ENCODE measurements around the gene PNKD. TPM values are rescaled to one million over a fixed set of nuclear protein-coding genes. Genes with fewer than 3 reads are reported as not detected.

PNKD gene
- total RNA-seq, 1 experiment from 2014 or later, result 49.8 TPM

DNA sequence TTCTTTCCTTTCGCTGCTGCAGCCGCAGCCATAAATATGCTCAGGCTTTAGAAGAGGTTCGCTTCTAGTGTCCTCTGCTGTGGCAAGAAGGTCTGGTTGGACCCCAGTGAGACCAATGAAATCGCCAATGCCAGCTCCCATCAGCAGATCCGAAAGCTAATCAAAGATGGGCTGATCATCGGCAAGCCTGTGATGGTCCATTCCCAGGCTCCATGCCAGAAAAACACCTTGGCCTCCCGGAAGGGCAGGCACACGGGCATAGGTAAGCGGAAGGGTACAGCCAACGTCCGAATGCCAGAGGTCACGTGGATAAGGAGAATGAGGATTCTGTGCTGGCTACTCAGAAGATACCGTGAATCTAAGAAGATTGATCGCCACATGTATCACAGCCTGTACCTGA is 83.7 kb downstream of the PNKD start (continued):
- TF ChIP-seq, protein P1, sequence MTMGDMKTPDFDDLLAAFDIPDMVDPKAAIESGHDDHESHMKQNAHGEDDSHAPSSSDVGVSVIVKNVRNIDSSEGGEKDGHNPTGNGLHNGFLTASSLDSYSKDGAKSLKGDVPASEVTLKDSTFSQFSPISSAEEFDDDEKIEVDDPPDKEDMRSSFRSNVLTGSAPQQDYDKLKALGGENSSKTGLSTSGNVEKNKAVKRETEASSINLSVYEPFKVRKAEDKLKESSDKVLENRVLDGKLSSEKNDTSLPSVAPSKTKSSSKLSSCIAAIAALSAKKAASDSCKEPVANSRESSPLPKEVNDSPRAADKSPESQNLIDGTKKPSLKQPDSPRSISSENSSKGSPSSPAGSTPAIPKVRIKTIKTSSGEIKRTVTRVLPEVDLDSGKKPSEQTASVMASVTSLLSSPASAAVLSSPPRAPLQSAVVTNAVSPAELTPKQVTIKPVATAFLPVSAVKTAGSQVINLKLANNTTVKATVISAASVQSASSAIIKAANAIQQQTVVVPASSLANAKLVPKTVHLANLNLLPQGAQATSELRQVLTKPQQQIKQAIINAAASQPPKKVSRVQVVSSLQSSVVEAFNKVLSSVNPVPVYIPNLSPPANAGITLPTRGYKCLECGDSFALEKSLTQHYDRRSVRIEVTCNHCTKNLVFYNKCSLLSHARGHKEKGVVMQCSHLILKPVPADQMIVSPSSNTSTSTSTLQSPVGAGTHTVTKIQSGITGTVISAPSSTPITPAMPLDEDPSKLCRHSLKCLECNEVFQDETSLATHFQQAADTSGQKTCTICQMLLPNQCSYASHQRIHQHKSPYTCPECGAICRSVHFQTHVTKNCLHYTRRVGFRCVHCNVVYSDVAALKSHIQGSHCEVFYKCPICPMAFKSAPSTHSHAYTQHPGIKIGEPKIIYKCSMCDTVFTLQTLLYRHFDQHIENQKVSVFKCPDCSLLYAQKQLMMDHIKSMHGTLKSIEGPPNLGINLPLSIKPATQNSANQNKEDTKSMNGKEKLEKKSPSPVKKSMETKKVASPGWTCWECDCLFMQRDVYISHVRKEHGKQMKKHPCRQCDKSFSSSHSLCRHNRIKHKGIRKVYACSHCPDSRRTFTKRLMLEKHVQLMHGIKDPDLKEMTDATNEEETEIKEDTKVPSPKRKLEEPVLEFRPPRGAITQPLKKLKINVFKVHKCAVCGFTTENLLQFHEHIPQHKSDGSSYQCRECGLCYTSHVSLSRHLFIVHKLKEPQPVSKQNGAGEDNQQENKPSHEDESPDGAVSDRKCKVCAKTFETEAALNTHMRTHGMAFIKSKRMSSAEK (CRISPR knock-in tag; IDR thresholded peaks at IDR 0.05; ENCODE audit: borderline replicate concordance), result no peak
- TF ChIP-seq GTF2I (CRISPR knock-in tag; conservative IDR thresholded peaks at IDR 0.05), result no peak

DNA sequence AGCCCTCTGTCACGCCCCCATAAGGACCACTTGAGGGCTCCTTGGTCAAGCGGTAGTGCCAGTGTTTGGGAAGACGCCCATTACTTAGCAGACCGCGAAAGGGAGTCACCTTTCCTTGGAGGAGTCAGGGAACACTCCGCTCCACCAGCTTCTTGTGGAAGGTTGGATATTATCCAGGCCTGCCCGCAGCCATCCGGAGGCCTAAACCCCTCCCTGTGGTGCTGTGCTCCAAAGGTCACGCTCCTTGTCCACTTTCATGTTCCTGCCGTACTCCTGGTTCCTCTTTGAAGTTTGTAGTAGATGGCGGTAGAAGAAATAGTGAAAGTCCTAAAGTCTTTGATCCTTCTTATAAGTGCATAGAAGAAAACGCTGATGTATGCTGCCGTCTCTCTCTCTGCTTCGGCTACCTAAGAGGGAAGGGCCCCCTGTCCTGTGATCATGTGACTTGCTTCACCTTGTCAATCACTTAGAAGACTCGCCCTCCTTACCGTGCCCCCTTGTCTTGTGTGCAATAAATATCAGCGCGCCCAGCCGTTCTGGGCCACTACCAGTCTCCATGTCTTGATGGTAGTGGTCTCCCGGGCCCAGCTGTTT is 84.6 kb downstream of the PNKD start:
- Mint-ChIP-seq H3K4me1 (peaks cover 16% of the 10 kb centered on the region), H3K27ac (no peak overlapping the region), H3K4me3 (no peak overlapping the region), H3K27me3 (ENCODE audit: low read depth) (no peaks in the 10 kb centered on the region), H3K36me3 (peaks cover 14% of the 10 kb centered on the region), H3K9me3 (peaks cover 15% of the 10 kb centered on the region)
- POLR2A ChIA-PET, result no interaction called here
- CTCF ChIA-PET, result interaction anchor here (2.9 kb wide), 1 partner anchor 53 kb away, joined by 22 read pairs; no protein-coding TSS in a partner anchor
- DNase-seq (ENCODE audit: low spot score), result no peak
- no peak for ATAC-seq
- TF ChIP-seq JAZF1 (CRISPR knock-in tag; IDR thresholded peaks at IDR 0.05), result no peak
- TF ChIP-seq, protein P2, sequence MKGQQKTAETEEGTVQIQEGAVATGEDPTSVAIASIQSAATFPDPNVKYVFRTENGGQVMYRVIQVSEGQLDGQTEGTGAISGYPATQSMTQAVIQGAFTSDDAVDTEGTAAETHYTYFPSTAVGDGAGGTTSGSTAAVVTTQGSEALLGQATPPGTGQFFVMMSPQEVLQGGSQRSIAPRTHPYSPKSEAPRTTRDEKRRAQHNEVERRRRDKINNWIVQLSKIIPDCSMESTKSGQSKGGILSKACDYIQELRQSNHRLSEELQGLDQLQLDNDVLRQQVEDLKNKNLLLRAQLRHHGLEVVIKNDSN (CRISPR knock-in tag; IDR thresholded peaks at IDR 0.05), result 0 out of 2 replicates have a peak, but pooled peaks have one; percentile 20
- TF ChIP-seq, protein P3, sequence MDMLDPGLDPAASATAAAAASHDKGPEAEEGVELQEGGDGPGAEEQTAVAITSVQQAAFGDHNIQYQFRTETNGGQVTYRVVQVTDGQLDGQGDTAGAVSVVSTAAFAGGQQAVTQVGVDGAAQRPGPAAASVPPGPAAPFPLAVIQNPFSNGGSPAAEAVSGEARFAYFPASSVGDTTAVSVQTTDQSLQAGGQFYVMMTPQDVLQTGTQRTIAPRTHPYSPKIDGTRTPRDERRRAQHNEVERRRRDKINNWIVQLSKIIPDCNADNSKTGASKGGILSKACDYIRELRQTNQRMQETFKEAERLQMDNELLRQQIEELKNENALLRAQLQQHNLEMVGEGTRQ (CRISPR knock-in tag; IDR thresholded peaks at IDR 0.05), result peak; percentile 53

DNA sequence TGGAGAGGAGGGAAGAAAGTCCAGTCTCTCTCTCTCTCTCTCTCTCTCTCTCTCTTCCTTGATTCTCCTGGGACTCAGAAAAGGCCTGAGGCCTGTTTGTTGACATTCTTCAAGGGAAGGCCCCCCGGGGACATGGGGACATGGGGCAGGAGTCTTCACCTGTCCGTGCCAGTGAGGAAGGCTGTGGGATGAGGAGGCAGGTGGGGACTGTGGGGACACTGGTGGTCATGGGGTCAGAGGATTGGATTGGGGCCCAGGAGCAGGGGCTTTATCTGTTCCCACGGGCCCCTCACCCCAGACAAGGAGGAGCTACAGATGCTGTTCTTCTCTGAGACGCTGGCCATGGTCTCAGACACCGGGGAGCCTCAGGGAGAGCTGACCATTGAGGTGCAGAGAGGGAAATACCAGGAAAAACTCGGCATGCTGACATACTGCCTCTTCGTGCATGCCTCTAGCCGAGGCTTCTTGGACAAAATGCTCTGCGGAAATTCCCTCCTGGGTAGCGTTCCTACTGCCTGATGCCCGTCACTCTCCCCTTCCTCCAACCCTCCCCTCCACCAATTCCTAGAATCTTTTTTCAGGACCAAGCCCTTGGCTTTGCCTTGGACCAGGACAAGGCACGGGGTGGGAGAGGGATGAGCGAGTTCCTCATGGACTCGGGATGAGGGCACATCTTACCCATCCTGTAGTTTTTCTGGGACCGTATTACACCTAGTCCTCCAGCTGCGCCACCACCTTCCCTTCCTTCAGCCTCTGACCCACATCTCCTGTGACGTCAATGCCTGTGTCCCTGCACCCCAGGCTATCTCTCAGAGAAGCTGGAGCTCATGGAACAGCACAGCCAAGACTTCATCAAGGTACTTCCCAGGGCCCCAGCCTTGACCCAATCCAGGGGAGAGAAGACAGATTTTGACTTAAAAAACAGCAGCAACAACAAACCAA is 87.2 kb downstream of the PNKD start:
- TF ChIP-seq, protein P4, sequence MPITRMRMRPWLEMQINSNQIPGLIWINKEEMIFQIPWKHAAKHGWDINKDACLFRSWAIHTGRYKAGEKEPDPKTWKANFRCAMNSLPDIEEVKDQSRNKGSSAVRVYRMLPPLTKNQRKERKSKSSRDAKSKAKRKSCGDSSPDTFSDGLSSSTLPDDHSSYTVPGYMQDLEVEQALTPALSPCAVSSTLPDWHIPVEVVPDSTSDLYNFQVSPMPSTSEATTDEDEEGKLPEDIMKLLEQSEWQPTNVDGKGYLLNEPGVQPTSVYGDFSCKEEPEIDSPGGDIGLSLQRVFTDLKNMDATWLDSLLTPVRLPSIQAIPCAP (CRISPR knock-in tag; IDR thresholded peaks at IDR 0.05), result no peak
- TF ChIP-seq, protein P5, sequence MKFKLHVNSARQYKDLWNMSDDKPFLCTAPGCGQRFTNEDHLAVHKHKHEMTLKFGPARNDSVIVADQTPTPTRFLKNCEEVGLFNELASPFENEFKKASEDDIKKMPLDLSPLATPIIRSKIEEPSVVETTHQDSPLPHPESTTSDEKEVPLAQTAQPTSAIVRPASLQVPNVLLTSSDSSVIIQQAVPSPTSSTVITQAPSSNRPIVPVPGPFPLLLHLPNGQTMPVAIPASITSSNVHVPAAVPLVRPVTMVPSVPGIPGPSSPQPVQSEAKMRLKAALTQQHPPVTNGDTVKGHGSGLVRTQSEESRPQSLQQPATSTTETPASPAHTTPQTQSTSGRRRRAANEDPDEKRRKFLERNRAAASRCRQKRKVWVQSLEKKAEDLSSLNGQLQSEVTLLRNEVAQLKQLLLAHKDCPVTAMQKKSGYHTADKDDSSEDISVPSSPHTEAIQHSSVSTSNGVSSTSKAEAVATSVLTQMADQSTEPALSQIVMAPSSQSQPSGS (CRISPR knock-in tag; IDR thresholded peaks at IDR 0.05; ENCODE audit: borderline replicate concordance, low read depth), result no peak
- TF ChIP-seq ZNF138 (CRISPR knock-in tag; conservative IDR thresholded peaks at IDR 0.05), result no peak
- TF ChIP-seq, protein P6, sequence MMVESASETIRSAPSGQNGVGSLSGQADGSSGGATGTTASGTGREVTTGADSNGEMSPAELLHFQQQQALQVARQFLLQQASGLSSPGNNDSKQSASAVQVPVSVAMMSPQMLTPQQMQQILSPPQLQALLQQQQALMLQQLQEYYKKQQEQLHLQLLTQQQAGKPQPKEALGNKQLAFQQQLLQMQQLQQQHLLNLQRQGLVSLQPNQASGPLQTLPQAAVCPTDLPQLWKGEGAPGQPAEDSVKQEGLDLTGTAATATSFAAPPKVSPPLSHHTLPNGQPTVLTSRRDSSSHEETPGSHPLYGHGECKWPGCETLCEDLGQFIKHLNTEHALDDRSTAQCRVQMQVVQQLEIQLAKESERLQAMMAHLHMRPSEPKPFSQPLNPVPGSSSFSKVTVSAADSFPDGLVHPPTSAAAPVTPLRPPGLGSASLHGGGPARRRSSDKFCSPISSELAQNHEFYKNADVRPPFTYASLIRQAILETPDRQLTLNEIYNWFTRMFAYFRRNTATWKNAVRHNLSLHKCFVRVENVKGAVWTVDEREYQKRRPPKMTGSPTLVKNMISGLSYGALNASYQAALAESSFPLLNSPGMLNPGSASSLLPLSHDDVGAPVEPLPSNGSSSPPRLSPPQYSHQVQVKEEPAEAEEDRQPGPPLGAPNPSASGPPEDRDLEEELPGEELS (CRISPR knock-in tag; IDR thresholded peaks at IDR 0.05), result no peak
- ATAC-seq (no peak; the same call in 1 of the 2 replicates), DNase-seq (ENCODE audit: low spot score) (no peak)
- no peaks in the 10 kb centered on the region for H3K36me3 Mint-ChIP-seq
- ChIA-PET CTCF (interaction anchor here (0.6 to 2.9 kb wide), 32 partner anchors 10 to 277 kb away, joined by 3 to 36 read pairs (median 5); partner anchors contain the start of genes AAMP, PNKD and TMBIM1), POLR2A (interaction anchor here (0.5 to 1.5 kb wide), 4 partner anchors 8 to 66 kb away, joined by 3 to 6 read pairs (median 4); no protein-coding TSS in a partner anchor)
- H3K27me3 Mint-ChIP-seq (ENCODE audit: low read depth), result no peaks in the 10 kb centered on the region
- H3K4me1 Mint-ChIP-seq, result peaks cover 17% of the 10 kb centered on the region
- H3K27ac Mint-ChIP-seq, result peak overlapping the region; percentile 22
- H3K9me3 Mint-ChIP-seq, result no peaks in the 10 kb centered on the region
- H3K4me3 Mint-ChIP-seq, result peak overlapping the region; percentile 44

All from WTC11 (cell line).